BE2C (cell line): ENCODE data around the gene LNX1.

ENCODE experiments used
- DNase-seq: peaks from one replicate; pipeline ENCODE4 v3.0.0-alpha.2; 2020
- H3K27me3 ChIP-seq: fragments of 250-450 bp; sonication (Bioruptor Pico); 2 replicates; pipeline ENCODE4 v1.5.1; 2020; ENCODE audit warnings: mild to moderate bottlenecking
- H3K36me3 ChIP-seq: fragments of 250-450 bp; sonication (Bioruptor Pico); 2 replicates; pipeline ENCODE4 v1.5.1; 2020; ENCODE audit warnings: mild to moderate bottlenecking
- H3K4me1 ChIP-seq: fragments of 250-450 bp; sonication (Bioruptor Pico); 2 replicates; pipeline ENCODE4 v1.5.1; 2020
- H3K4me3 ChIP-seq: 2 replicates; pipeline ENCODE4 v1.5.1; 2011; ENCODE audit warnings: low read depth, low read length
- H3K9me3 ChIP-seq: fragments of 250-450 bp; sonication (Bioruptor Pico); 2 replicates; pipeline ENCODE4 v1.5.1; 2020
- TF ChIP-seq, protein P1 (sequence below): IDR thresholded peaks from 2 replicates; pipeline ENCODE4 v1.5.1; 2012; ENCODE audit warnings: mild to moderate bottlenecking, low read depth, low read length

Gene LNX1

DNA sequence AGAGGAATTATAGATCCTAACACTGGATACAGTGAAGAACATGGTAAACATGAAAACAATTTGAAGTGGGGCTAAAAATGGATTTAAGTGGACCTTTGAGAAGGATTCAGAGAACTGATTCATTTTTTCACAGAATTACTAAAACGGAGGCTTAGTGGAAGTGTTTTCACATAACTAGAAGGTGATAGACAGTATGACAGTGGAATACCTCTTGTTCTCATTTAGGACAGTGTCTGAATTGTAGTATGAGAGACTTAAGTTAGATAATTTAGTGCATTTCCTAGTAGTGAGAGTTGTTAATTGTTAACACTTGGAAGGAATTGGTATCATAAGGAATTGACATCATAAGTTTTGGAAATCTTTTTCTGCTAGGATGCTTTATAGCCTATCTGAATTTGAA is 149.7 kb downstream of the LNX1 start:
- Histone ChIP-seq H3K36me3 (peaks cover 13% of the 10 kb centered on the region), H3K9me3 (no peaks in the 10 kb centered on the region), H3K27me3 (no peaks in the 10 kb centered on the region), H3K4me3 (no peak overlapping the region), H3K4me1 (no peaks in the 10 kb centered on the region)
- TF ChIP-seq, protein P1, sequence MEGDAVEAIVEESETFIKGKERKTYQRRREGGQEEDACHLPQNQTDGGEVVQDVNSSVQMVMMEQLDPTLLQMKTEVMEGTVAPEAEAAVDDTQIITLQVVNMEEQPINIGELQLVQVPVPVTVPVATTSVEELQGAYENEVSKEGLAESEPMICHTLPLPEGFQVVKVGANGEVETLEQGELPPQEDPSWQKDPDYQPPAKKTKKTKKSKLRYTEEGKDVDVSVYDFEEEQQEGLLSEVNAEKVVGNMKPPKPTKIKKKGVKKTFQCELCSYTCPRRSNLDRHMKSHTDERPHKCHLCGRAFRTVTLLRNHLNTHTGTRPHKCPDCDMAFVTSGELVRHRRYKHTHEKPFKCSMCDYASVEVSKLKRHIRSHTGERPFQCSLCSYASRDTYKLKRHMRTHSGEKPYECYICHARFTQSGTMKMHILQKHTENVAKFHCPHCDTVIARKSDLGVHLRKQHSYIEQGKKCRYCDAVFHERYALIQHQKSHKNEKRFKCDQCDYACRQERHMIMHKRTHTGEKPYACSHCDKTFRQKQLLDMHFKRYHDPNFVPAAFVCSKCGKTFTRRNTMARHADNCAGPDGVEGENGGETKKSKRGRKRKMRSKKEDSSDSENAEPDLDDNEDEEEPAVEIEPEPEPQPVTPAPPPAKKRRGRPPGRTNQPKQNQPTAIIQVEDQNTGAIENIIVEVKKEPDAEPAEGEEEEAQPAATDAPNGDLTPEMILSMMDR = no peak
- DNase-seq = no peak

DNA sequence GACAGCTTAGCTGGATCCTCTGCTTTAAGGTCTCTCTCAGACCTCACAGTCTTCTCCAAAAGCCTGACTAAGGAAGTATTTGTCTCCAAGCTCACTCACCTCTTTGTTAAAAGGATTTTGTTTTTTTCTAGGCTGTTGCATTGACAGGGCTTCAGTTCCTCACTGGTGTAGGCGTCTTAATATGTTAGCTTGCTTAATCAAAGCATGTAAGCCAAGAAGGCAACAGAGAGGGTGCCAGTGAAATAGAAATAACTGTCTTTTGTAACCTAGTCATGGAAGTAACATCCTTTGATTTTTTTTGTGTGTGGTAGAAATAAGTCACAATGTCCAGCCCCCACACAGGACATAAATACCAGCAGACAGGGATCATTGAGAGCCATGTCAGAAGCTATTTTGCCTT is 155.0 kb downstream of the LNX1 start:
- Histone ChIP-seq H3K4me3 (no peak overlapping the region), H3K9me3 (no peaks in the 10 kb centered on the region), H3K4me1 (no peaks in the 10 kb centered on the region), H3K27me3 (no peaks in the 10 kb centered on the region), H3K36me3 (peaks cover 10% of the 10 kb centered on the region)
- no peak for DNase-seq
- TF ChIP-seq, protein P1 = no peak

DNA sequence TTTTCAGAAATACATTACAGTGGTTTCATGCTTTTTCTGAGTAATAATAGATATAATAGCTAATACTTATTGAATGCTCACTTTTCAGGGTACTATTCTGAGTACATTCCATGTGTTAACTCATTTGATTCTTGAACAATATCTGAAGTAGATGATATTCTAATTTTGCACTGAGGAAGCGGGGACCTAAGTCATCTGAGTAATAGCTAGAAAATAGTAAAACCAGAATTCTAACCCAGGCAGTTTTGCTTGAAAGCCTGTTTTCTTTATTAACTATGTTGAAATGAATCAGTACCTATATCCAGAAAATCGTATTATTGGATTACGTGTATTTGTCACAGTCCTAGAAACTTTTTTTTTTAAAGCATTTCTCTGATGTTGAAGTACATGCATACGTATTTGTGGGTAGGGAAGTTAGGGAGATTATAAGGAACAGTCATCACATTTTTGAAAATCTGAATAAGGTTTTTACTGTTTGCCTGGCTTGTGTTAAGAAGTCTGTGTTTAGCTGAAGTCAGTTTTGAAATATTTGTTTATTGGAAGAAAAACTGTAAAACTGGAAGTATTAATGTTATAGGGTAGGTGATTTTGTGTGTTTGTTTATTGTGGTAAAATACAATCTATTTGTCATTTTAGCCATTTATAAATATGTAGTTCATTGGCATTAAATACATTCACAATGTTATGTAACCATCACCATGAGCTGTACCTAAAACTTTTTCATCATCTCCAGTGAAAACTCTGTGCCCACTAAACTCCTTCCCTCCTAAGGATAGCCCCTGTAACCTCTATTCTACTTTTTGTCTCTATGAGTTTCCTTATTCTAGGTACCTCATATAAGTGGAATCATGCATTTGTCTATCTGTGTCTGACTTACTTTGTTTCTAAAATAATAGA is 158.5 kb downstream of the LNX1 start:
- H3K4me1 ChIP-seq = no peaks in the 10 kb centered on the region
- no peaks in the 10 kb centered on the region for H3K27me3 ChIP-seq
- peaks cover 30% of the 10 kb centered on the region for H3K36me3 ChIP-seq
- H3K9me3 ChIP-seq = no peaks in the 10 kb centered on the region
- no peak for DNase-seq
- no peak overlapping the region for H3K4me3 ChIP-seq
- TF ChIP-seq, protein P1 = no peak

DNA sequence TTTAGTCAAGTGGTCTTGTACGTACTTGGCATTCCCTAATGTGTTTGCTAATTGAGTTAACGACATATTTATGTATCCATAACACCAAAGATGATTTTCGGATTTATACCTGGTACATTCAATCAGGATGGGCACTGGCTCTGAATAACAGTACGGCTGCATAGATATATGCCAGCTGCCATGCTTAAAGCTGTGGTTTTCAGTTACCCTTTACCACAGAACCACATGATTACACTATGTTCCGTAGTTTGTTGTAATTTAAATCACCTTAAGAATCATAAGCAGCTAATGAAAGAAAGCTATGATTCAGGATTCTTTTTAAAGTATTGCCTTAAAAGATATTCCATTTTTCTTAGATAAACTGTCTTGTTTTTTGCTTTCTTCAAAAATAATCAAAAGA is 160.2 kb downstream of the LNX1 start:
- Histone ChIP-seq H3K27me3 (no peaks in the 10 kb centered on the region), H3K9me3 (no peaks in the 10 kb centered on the region), H3K36me3 (peaks cover 37% of the 10 kb centered on the region), H3K4me3 (no peak overlapping the region), H3K4me1 (no peaks in the 10 kb centered on the region)
- TF ChIP-seq, protein P1 = no peak
- DNase-seq = no peak

DNA sequence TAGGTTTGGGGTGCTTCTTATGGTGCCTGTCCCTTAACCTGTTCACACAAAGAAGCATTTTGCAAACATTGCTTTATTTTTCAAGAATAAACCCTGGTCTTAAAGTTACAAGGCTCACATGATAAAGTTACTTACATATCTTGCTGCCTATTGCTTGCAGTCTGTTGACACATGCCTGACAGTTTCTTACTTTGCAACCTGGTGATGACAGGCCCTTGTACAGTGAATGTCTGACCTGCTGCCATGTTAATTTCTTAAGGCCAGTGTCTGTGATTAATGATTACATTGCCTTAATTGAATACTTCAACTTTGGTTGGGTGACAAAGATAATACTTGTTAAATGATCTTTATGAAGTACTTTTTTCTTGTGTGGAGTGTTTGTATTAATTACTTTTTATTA is 163.9 kb downstream of the LNX1 start:
- DNase-seq = no peak
- Histone ChIP-seq H3K4me1 (no peaks in the 10 kb centered on the region), H3K9me3 (no peaks in the 10 kb centered on the region), H3K4me3 (no peak overlapping the region), H3K27me3 (no peaks in the 10 kb centered on the region), H3K36me3 (peaks cover 27% of the 10 kb centered on the region)
- TF ChIP-seq, protein P1 = no peak

DNA sequence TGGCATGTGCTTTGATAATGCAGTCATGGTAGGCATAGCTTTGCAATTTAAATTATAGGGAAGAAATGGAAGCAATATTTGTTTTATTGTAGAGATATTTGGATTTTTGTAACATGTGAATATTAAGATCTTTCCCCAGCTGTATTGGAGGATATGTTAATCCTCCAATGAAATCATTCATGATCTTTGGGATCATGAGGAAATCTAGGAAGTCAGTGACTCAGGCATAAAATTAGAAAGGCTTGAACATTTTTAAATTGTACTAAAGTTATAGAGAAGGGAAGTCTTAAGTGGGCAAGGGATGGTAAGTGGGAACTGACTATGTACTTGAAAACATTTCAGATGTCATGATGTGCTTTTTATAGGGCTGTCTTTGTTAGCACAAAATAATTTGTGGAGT is 167.0 kb downstream of the LNX1 start:
- TF ChIP-seq, protein P1 = no peak
- no peaks in the 10 kb centered on the region for H3K9me3 ChIP-seq
- H3K4me1 ChIP-seq = peaks cover 10% of the 10 kb centered on the region
- H3K4me3 ChIP-seq = no peak overlapping the region
- H3K27me3 ChIP-seq = no peaks in the 10 kb centered on the region
- H3K36me3 ChIP-seq = peaks cover 22% of the 10 kb centered on the region
- DNase-seq = no peak
